Measurements from ENCODE around the gene R3HCC1L. TPM values are rescaled to one million over a fixed set of nuclear protein-coding genes. Genes with fewer than 3 reads are reported as not detected.

The R3HCC1L gene
- total and polyA plus RNA-seq, 10 of the 15 experiments (the other 5 are each of a cell fraction or from before 2014, with no cell fraction given), result 11.3 to 20.3 (median 15.3) TPM

DNA sequence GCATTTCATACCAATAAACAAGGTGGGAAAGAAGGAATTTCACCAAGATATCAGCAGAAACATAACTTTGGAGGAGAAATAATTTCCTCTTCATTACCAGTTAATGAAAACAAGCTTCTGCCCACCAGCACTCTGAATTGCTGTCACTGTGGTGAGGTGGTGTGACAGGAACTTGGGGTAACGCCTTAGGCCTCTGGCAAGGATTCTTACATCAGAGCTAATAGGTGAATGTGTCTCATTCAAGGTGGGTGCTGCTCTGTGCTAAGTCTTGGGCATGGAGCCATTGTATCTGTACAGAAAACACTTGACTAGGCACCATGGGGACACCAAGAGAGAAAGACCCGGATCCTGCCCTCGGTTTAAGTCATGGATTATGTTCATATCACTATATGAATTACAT is 141.9 kb downstream of the R3HCC1L start:
- H3K9me3 ChIP-seq (replicated peaks; ENCODE audit: control insufficient read depth, insufficient read depth, low read length), result no peaks in the 10 kb centered on the region
- no peak overlapping the region for H2AFZ ChIP-seq (ENCODE audit: control insufficient read depth, low read depth, low read length)
- ATAC-seq (no peak), FAIRE-seq (no peak), DNase-seq (ENCODE audit: low read depth, low spot score) (no peak)
- TF ChIP-seq CREM (IDR thresholded peaks at IDR 0.05; ENCODE audit: low read depth) (no peak), POLR2AphosphoS5 (IDR thresholded peaks at IDR 0.05; ENCODE audit: low read length) (no peak), ZNF24 (IDR thresholded peaks at IDR 0.05) (no peak), PAX8 (IDR thresholded peaks at IDR 0.05) (no peak), ATF7 (IDR thresholded peaks at IDR 0.05; ENCODE audit: low read depth) (no peak), SUZ12 (IDR thresholded peaks at IDR 0.05; ENCODE audit: unreplicated experiment) (no peak), KLF5 (IDR thresholded peaks at IDR 0.05; ENCODE audit: partially characterized antibody) (no peak)
- TF ChIP-seq, protein P1, sequence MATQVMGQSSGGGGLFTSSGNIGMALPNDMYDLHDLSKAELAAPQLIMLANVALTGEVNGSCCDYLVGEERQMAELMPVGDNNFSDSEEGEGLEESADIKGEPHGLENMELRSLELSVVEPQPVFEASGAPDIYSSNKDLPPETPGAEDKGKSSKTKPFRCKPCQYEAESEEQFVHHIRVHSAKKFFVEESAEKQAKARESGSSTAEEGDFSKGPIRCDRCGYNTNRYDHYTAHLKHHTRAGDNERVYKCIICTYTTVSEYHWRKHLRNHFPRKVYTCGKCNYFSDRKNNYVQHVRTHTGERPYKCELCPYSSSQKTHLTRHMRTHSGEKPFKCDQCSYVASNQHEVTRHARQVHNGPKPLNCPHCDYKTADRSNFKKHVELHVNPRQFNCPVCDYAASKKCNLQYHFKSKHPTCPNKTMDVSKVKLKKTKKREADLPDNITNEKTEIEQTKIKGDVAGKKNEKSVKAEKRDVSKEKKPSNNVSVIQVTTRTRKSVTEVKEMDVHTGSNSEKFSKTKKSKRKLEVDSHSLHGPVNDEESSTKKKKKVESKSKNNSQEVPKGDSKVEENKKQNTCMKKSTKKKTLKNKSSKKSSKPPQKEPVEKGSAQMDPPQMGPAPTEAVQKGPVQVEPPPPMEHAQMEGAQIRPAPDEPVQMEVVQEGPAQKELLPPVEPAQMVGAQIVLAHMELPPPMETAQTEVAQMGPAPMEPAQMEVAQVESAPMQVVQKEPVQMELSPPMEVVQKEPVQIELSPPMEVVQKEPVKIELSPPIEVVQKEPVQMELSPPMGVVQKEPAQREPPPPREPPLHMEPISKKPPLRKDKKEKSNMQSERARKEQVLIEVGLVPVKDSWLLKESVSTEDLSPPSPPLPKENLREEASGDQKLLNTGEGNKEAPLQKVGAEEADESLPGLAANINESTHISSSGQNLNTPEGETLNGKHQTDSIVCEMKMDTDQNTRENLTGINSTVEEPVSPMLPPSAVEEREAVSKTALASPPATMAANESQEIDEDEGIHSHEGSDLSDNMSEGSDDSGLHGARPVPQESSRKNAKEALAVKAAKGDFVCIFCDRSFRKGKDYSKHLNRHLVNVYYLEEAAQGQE (IDR thresholded peaks at IDR 0.05; ENCODE audit: low read depth, low read length), result no peak
- TF ChIP-seq, protein P2, sequence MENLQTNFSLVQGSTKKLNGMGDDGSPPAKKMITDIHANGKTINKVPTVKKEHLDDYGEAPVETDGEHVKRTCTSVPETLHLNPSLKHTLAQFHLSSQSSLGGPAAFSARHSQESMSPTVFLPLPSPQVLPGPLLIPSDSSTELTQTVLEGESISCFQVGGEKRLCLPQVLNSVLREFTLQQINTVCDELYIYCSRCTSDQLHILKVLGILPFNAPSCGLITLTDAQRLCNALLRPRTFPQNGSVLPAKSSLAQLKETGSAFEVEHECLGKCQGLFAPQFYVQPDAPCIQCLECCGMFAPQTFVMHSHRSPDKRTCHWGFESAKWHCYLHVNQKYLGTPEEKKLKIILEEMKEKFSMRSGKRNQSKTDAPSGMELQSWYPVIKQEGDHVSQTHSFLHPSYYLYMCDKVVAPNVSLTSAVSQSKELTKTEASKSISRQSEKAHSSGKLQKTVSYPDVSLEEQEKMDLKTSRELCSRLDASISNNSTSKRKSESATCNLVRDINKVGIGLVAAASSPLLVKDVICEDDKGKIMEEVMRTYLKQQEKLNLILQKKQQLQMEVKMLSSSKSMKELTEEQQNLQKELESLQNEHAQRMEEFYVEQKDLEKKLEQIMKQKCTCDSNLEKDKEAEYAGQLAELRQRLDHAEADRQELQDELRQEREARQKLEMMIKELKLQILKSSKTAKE (IDR thresholded peaks at IDR 0.05; ENCODE audit: low read depth, poor library complexity, severe bottlenecking), result no peak
- TF ChIP-seq, protein P3, sequence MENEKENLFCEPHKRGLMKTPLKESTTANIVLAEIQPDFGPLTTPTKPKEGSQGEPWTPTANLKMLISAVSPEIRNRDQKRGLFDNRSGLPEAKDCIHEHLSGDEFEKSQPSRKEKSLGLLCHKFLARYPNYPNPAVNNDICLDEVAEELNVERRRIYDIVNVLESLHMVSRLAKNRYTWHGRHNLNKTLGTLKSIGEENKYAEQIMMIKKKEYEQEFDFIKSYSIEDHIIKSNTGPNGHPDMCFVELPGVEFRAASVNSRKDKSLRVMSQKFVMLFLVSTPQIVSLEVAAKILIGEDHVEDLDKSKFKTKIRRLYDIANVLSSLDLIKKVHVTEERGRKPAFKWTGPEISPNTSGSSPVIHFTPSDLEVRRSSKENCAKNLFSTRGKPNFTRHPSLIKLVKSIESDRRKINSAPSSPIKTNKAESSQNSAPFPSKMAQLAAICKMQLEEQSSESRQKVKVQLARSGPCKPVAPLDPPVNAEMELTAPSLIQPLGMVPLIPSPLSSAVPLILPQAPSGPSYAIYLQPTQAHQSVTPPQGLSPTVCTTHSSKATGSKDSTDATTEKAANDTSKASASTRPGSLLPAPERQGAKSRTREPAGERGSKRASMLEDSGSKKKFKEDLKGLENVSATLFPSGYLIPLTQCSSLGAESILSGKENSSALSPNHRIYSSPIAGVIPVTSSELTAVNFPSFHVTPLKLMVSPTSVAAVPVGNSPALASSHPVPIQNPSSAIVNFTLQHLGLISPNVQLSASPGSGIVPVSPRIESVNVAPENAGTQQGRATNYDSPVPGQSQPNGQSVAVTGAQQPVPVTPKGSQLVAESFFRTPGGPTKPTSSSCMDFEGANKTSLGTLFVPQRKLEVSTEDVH (IDR thresholded peaks at IDR 0.05; ENCODE audit: low read depth, partially characterized antibody), result no peak
- H3K27me3 ChIP-seq (replicated peaks in 1 of 2; ENCODE audit: control insufficient read depth in 2 of 2, insufficient read depth in 2 of 2, low read length in 1 of 2), result peaks cover 0 to 4% of the 10 kb centered on the region in 2 experiments; a peak in 3 of 4 replicates
- CTCF ChIA-PET, result no interaction called here
- POLR2A ChIA-PET, result no interaction called here
- H3K4me2 ChIP-seq (ENCODE audit: control insufficient read depth, insufficient read depth), result no peak overlapping the region
- no peaks in the 10 kb centered on the region for H3K36me3 ChIP-seq (ENCODE audit: control insufficient read depth in 2 of 2, insufficient read depth in 2 of 2, low read length in 1 of 2)
- H3K4me3 ChIP-seq, result no peak overlapping the region
- no peak overlapping the region for H3K9ac ChIP-seq (ENCODE audit: control insufficient read depth, insufficient read depth, low read length)
- in situ Hi-C loops (cut with MboI) (no loop called here), intact Hi-C loops (cut with micrococcal nuclease; ENCODE audit: unreplicated experiment) (no loop called here)
- H4K20me1 ChIP-seq (ENCODE audit: control insufficient read depth, insufficient read depth), result peaks cover 3% of the 10 kb centered on the region; the same call in 1 of the 2 replicates
- RAD21 ChIA-PET (ENCODE audit: unreplicated experiment), result no interaction called here
- WGBS (ENCODE audit: insufficient coverage, insufficient replicate concordance, low lambda C conversion rate, missing lambda C conversion rate), result 24% methylated on average over 3 of the region's 3 CpGs
- SMC1A ChIA-PET (ENCODE audit: uncharacterized antibody, unreplicated experiment), result no interaction called here
- H3K4me1 ChIP-seq (ENCODE audit: control insufficient read depth, insufficient read depth, low read length), result no peaks in the 10 kb centered on the region
- H3K27ac ChIP-seq (ENCODE audit: control insufficient read depth, insufficient read depth), result no peak overlapping the region
- H3K79me2 ChIP-seq (ENCODE audit: control insufficient read depth, insufficient read depth, low read length), result no peaks in the 10 kb centered on the region
- BruUV-seq (replicated peaks), result no TSS peak
